Lower lobe of right lung (tissue), 2 donors: Measurements from ENCODE around the gene C20orf144. TPM values are rescaled to one million over a fixed set of nuclear protein-coding genes. Genes with fewer than 3 reads are reported as not detected.
A peak's percentile ranks its signal among the peaks of the same experiment; 100 is the strongest.

Source experiments
- ATAC-seq, 2 donors: fragments of 200-7000 bp; cut with Tn5 transposase; one replicate each; pipeline ENCODE4 v1.9.1; 2020 to 2022; ENCODE audit warnings: mild to moderate bottlenecking in 2 of 2, moderate library complexity in 2 of 2
- DNase-seq: peaks from one replicate; pipeline ENCODE4 v3.0.0-alpha.2; 2020
- H3K27ac ChIP-seq: fragments of 200-600 bp; one replicate; pipeline ENCODE4 v1.8.0; 2022
- H3K27me3 ChIP-seq: fragments of 200-600 bp; one replicate; pipeline ENCODE4 v1.8.0; 2022; ENCODE audit warnings: low read depth
- H3K36me3 ChIP-seq: fragments of 200-600 bp; one replicate; pipeline ENCODE4 v1.8.0; 2022; ENCODE audit warnings: mild to moderate bottlenecking
- H3K4me1 ChIP-seq: fragments of 200-600 bp; one replicate; pipeline ENCODE4 v1.8.0; 2022
- H3K4me3 ChIP-seq: fragments of 200-600 bp; one replicate; pipeline ENCODE4 v1.8.0; 2022; ENCODE audit warnings: mild to moderate bottlenecking
- H3K9me3 ChIP-seq: fragments of 200-600 bp; one replicate; pipeline ENCODE4 v1.8.0; 2022
- intact Hi-C: fragments of 100-400 bp; cut with DNase I; formaldehyde crosslinking; loops from one replicate; pipeline ENCODE4 v1.11.0; 2022
- total RNA-seq: library from RNA; stranded (reverse); fragmentation: NEBNext Ultra II Directional; extraction: Animal tissue kit (Norgen Biotek cat#: 25700); gene quantifications from one replicate; pipeline ENCODE4 v1.2.1, GENCODE V29; 2021
- TF ChIP-seq, protein P1 (sequence below): fragments of 200-600 bp; IDR thresholded peaks from one replicate; pipeline ENCODE4 v1.8.0; 2022; ENCODE audit warnings: antibody characterized with exemption, mild to moderate bottlenecking
- donor health status: DM: no; HTN: yes; CAD: no; lungs with severe emphysema.

C20orf144 gene
- total RNA-seq, 1 donor from 2014 or later, result not detected

- ATAC-seq (peak; percentile 27 to 58), DNase-seq (no peak)
- Histone ChIP-seq H3K4me3 (no peak overlapping the region), H3K36me3 (peaks cover 67% of the 10 kb centered on the region), H3K4me1 (no peaks in the 10 kb centered on the region), H3K27me3 (no peaks in the 10 kb centered on the region), H3K9me3 (no peaks in the 10 kb centered on the region), H3K27ac (no peak overlapping the region)
- intact Hi-C loops, result no loop called here
- TF ChIP-seq, protein P1, sequence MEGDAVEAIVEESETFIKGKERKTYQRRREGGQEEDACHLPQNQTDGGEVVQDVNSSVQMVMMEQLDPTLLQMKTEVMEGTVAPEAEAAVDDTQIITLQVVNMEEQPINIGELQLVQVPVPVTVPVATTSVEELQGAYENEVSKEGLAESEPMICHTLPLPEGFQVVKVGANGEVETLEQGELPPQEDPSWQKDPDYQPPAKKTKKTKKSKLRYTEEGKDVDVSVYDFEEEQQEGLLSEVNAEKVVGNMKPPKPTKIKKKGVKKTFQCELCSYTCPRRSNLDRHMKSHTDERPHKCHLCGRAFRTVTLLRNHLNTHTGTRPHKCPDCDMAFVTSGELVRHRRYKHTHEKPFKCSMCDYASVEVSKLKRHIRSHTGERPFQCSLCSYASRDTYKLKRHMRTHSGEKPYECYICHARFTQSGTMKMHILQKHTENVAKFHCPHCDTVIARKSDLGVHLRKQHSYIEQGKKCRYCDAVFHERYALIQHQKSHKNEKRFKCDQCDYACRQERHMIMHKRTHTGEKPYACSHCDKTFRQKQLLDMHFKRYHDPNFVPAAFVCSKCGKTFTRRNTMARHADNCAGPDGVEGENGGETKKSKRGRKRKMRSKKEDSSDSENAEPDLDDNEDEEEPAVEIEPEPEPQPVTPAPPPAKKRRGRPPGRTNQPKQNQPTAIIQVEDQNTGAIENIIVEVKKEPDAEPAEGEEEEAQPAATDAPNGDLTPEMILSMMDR, result no peak
Measured at GRCh38 chr20:33709398-33709797, 47.3 kb downstream of the C20orf144 start.

DNA sequence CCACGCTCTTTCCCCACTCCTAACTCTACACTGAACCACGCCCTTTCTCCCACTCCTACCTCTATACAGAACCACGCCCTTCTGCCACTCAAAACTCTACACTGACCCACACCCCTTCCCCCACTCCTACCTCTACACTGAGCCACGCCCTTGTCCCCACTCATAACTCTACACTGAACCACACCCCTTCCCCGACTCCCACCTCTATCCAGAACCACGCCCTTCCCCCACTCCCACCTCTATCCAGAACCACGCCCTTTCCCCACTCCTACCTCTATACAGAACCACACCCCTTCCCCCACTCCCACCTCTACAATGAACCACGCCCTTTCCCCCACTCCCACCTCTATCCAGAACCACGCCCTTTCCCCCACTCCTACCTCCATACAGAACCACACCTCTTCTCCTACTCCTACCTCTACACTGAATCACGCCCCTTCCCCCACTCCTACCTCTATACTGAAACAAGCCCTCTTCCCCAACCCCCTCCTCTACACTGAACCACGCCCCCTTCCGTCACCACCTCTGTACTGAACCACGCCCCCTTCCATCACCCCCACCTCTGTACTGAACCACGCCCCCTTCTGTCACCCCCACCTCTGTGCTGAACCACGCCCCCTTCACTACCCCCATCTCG, 47.9 kb downstream of the C20orf144 start:
- intact Hi-C loops, result no loop called here
- DNase-seq (no peak), ATAC-seq (peak; percentile 67 to 71)
- Histone ChIP-seq H3K9me3 (no peaks in the 10 kb centered on the region), H3K36me3 (peaks cover 70% of the 10 kb centered on the region), H3K27me3 (no peaks in the 10 kb centered on the region), H3K27ac (no peak overlapping the region), H3K4me1 (no peaks in the 10 kb centered on the region), H3K4me3 (no peak overlapping the region)
- TF ChIP-seq, protein P1, result no peak

DNA sequence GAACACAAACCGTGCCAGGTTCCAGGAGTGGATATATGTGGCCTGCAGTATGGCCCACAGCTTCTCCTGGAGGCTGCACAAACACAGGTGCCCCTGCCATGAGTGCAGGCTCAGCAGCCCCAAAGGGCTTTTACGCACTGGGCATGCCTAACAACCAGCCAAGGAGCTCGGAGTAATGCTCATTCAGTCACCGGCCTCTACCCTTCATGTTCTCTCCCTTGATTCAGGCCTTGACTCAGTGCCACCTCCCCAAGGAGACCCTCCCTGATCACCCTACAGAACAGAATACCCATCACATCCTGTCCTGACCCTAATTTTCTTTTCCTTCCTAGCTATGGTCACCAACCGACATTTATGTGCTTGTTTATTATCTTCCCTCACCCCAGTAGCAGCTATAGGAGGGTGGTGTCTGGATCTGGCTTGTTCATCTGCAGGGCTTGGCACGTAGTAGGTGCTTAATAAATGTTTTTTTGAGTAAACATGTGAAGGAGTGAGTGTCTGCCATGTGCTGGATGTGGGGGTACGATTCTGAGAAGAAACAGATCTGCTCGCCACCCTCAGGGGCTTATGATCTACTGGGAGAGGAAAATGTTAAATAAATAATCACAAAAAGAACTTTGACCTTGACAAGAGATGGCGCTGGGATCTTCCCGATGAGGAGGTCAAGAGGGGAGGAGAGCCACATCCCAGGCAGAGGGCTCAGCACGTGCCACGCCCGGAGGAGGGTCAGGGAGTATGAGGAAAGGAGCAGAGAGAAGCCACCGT, 48.7 kb downstream of the C20orf144 start:
- Histone ChIP-seq H3K36me3 (peaks cover 73% of the 10 kb centered on the region), H3K4me3 (no peak overlapping the region), H3K4me1 (no peaks in the 10 kb centered on the region), H3K27ac (no peak overlapping the region), H3K9me3 (no peaks in the 10 kb centered on the region), H3K27me3 (no peaks in the 10 kb centered on the region)
- DNase-seq (no peak), ATAC-seq (no peak)
- TF ChIP-seq, protein P1, result no peak
- intact Hi-C loops, result no loop called here

DNA sequence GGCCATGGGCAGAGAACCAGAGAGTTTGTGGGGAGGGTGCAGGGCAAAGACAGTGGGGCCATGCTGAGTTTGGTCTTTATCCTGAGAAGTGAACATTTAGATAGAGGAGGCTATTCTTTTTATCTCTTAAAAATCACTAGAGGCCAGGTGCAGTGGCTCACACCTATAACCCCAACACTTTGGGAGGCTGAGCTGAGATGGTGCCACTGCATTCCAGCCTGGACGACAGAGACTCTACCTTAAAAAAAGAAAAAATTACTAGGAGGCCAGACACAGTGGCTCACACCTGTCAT, 49.3 kb downstream of the C20orf144 start:
- Histone ChIP-seq H3K9me3 (no peaks in the 10 kb centered on the region), H3K4me1 (no peaks in the 10 kb centered on the region), H3K27me3 (no peaks in the 10 kb centered on the region), H3K36me3 (peaks cover 68% of the 10 kb centered on the region), H3K27ac (no peak overlapping the region), H3K4me3 (no peak overlapping the region)
- ATAC-seq (no peak), DNase-seq (no peak)
- intact Hi-C loops, result no loop called here
- TF ChIP-seq, protein P1, result no peak

Other genes with a start within 250 kb of the C20orf144 start
- gene SNTA1, start 218.6 kb upstream of the C20orf144 start, total RNA-seq, result 6.7 TPM
- gene CBFA2T2, start 172.2 kb upstream of the C20orf144 start, total RNA-seq, result 18.2 TPM
- 1.3 TPM for gene ACTL10, start 4.6 kb downstream of the C20orf144 start, total RNA-seq
- 60.3 TPM for gene NECAB3, start 12.1 kb downstream of the C20orf144 start, total RNA-seq
- gene E2F1, start 24.1 kb downstream of the C20orf144 start, total RNA-seq, result 3.9 TPM
- 60.5 TPM for gene PXMP4, start 58.0 kb downstream of the C20orf144 start, total RNA-seq
- gene ZNF341, start 69.7 kb downstream of the C20orf144 start, total RNA-seq, result 5.6 TPM
- 91.2 TPM for gene CHMP4B, start 149.0 kb downstream of the C20orf144 start, total RNA-seq